IMR-90 (cell line): ENCODE results near the gene BSDC1. TPM values are rescaled to one million over a fixed set of nuclear protein-coding genes. Genes with fewer than 3 reads are reported as not detected.
A peak's percentile ranks its signal among the peaks of the same experiment; 100 is the strongest.

Experiments
- ATAC-seq: fragments of 200-7000 bp; cut with Tn5 transposase; 2 replicates; pipeline ENCODE4 v1.9.1; 2020; ENCODE audit warnings: low read depth, mild to moderate bottlenecking, moderate library complexity
- BruUV-seq: library from RNA; stranded (reverse); fragments of 400-500 nt; replicated peaks from 2 replicates; lab custom pipeline; 2021; lab: Mats Ljungman, UMichigan
- CTCF ChIA-PET: fragments of 300-600 bp; formaldehyde crosslinking; extraction: SDS; loops from one replicate; lab custom pipeline; 2021; ENCODE audit warnings: antibody characterized with exemption; lab: Yijun Ruan, JAX
- POLR2A ChIA-PET: fragments of 300-600 bp; sonication (Branson Sonifier 250); formaldehyde crosslinking; loops from one replicate; lab custom pipeline; 2022; ENCODE audit warnings: antibody characterized with exemption; ENCODE audit not compliant: unreplicated experiment; lab: Charles Lee
- DNase-seq: peaks from one replicate; pipeline ENCODE4 v3.0.0; 2013
- H2AFZ ChIP-seq: replicated peaks from 2 replicates; pipeline ENCODE3; 2013; ENCODE audit warnings: low read length, mild to moderate bottlenecking; ENCODE audit not compliant: poor library complexity
- H2AK5ac ChIP-seq: 2 replicates; pipeline ENCODE4 v1.6.1; 2013; ENCODE audit warnings: low read depth, low read length, inconsistent platforms
- H2AK9ac ChIP-seq: replicated peaks from 2 replicates; pipeline ENCODE3; 2013; ENCODE audit warnings: mild to moderate bottlenecking, low read depth, low read length, moderate library complexity; ENCODE audit not compliant: poor library complexity
- H2BK120ac ChIP-seq: 2 replicates; pipeline ENCODE4 v1.6.1; 2013; ENCODE audit warnings: low read depth, low read length, inconsistent platforms
- H2BK15ac ChIP-seq: 3 replicates; pipeline ENCODE4 v1.6.1; 2013; ENCODE audit warnings: low read depth, low read length, inconsistent platforms
- H2BK20ac ChIP-seq: 2 replicates; pipeline ENCODE4 v1.6.1; 2013; ENCODE audit warnings: low read depth, mild to moderate bottlenecking, inconsistent platforms, low read length, moderate library complexity
- H2BK5ac ChIP-seq: 2 replicates; pipeline ENCODE4 v1.6.1; 2013; ENCODE audit warnings: mild to moderate bottlenecking, low read depth, low read length, inconsistent platforms; ENCODE audit not compliant: poor library complexity, severe bottlenecking
- H3K14ac ChIP-seq: replicated peaks from 2 replicates; pipeline ENCODE4 v1.6.1; 2013; ENCODE audit warnings: low read depth, low read length, inconsistent platforms
- H3K18ac ChIP-seq: 2 replicates; pipeline ENCODE4 v1.6.1; 2013; ENCODE audit warnings: low read depth, low read length, control low read depth
- H3K23ac ChIP-seq: 2 replicates; pipeline ENCODE4 v1.6.1; 2013; ENCODE audit warnings: low read depth, low read length, inconsistent platforms
- H3K27ac ChIP-seq: 2 replicates; pipeline ENCODE4 v1.5.1; 2013; ENCODE audit warnings: mild to moderate bottlenecking, control low read depth, low read length; ENCODE audit not compliant: insufficient read depth
- H3K27me3 ChIP-seq: 2 replicates; pipeline ENCODE4 v1.6.1; 2013; ENCODE audit warnings: low read length; ENCODE audit not compliant: control insufficient read depth, insufficient read depth
- H3K36me3 ChIP-seq: 2 replicates; pipeline ENCODE4 v1.6.1; 2013; ENCODE audit warnings: low read length, mixed read lengths; ENCODE audit not compliant: control insufficient read depth, insufficient read depth
- H3K4ac ChIP-seq: 2 replicates; pipeline ENCODE4 v1.6.1; 2013; ENCODE audit warnings: low read depth, low read length, inconsistent platforms
- H3K4me1 ChIP-seq: 2 replicates; pipeline ENCODE4 v1.6.1; 2013; ENCODE audit warnings: low read length, mixed read lengths; ENCODE audit not compliant: control insufficient read depth, insufficient read depth
- H3K4me2 ChIP-seq: 2 replicates; pipeline ENCODE4 v1.6.1; 2013; ENCODE audit warnings: low read depth, mild to moderate bottlenecking, control low read depth, low read length, moderate library complexity
- H3K4me3 ChIP-seq: 2 replicates; pipeline ENCODE4 v1.5.1; 2013; ENCODE audit warnings: low read depth, mild to moderate bottlenecking, control low read depth, low read length, moderate library complexity; ENCODE audit not compliant: insufficient read depth
- H3K56ac ChIP-seq: 2 replicates; pipeline ENCODE4 v1.6.1; 2013; ENCODE audit warnings: low read length, inconsistent platforms; ENCODE audit not compliant: insufficient read depth; ENCODE audit errors: extremely low read depth
- H3K79me1 ChIP-seq, 2 experiments: 2 replicates each; pipeline ENCODE4 v1.6.1; 2013; ENCODE audit warnings: low read length in 2 of 2, inconsistent platforms in 1 of 2, low read depth in 1 of 2
- H3K9ac ChIP-seq: 2 replicates; pipeline ENCODE4 v1.6.1; 2013; ENCODE audit warnings: low read depth, low read length, control low read depth
- H3K9me1 ChIP-seq: 2 replicates; pipeline ENCODE4 v1.6.1; 2013; ENCODE audit warnings: low read length, inconsistent platforms; ENCODE audit not compliant: insufficient read depth
- H3K9me3 ChIP-seq: 2 replicates; pipeline ENCODE4 v1.6.1; 2013; ENCODE audit warnings: low read length; ENCODE audit not compliant: control insufficient read depth, insufficient read depth
- H4K20me1 ChIP-seq: 2 replicates; pipeline ENCODE4 v1.6.1; 2013; ENCODE audit warnings: low read length, inconsistent platforms; ENCODE audit not compliant: insufficient read depth
- H4K5ac ChIP-seq: 2 replicates; pipeline ENCODE4 v1.6.1; 2013; ENCODE audit warnings: mild to moderate bottlenecking, low read depth, low read length, control low read depth
- H4K8ac ChIP-seq, 2 experiments: 2 replicates each; pipeline ENCODE4 v1.6.1; 2013; ENCODE audit warnings: low read depth in 2 of 2, low read length in 2 of 2, control low read depth in 1 of 2, inconsistent platforms in 1 of 2
- H4K91ac ChIP-seq: 2 replicates; pipeline ENCODE4 v1.6.1; 2013; ENCODE audit warnings: low read depth, low read length, inconsistent platforms; ENCODE audit not compliant: insufficient read depth
- CEBPB ChIP-seq: IDR thresholded peaks from 2 replicates; pipeline ENCODE4 v1.6.1; 2012; ENCODE audit warnings: low read depth, low read length, improper control_type of control experiment
- POLR2A ChIP-seq: IDR thresholded peaks from 2 replicates; pipeline ENCODE4 v1.6.1; 2012; ENCODE audit warnings: mild to moderate bottlenecking, low read depth, low read length
- WGBS, 2 experiments: methylation state at CpG; one replicate each; pipeline versions ENCODE4 v1.1.5 to v1.1.7; 2013; ENCODE audit warnings: missing lambda C conversion rate in 2 of 2; ENCODE audit not compliant: insufficient read length in 1 of 2; ENCODE audit errors: extremely low coverage in 2 of 2; 5-methylcytosine and 5-hydroxymethylcytosine counted together
- dilution Hi-C: fragments of 300-500 bp; cut with HindIII; formaldehyde crosslinking; loops from one replicate; pipeline ENCODE4 v1.14.3; 2018; ENCODE audit warnings: low sequenced_read_pairs; ENCODE audit not compliant: unreplicated experiment
- in situ Hi-C: fragments of 300-500 bp; cut with MboI; formaldehyde crosslinking; loops from 3 replicates; pipeline ENCODE4 v1.14.3; 2019; ENCODE audit warnings: low sequenced_read_pairs, inconsistent platforms, mixed read lengths
- intact Hi-C: fragments of 100-400 bp; cut with micrococcal nuclease; formaldehyde crosslinking; loops from 2 replicates; pipeline ENCODE4 v1.10.0; 2022
- polyA plus RNA-seq, 3 experiments: library from polyadenylated mRNA; depleted of rRNA; stranded (reverse); fragments of >200 nt; gene quantifications; 2 replicates each; pipeline ENCODE4 v1.2.3, GENCODE V29; 2012; ENCODE audit warnings: low replicate concordance in 1 of 3
- total RNA-seq: library from RNA; depleted of rRNA; stranded (reverse); fragments of >200 nt; gene quantifications from 2 replicates; pipeline ENCODE4 v1.2.3, GENCODE V29; 2012

Gene BSDC1
- total and polyA plus RNA-seq, 2 of the 4 experiments (the other 2 are of a cell fraction) = 56.8 to 60.4 TPM

DNA sequence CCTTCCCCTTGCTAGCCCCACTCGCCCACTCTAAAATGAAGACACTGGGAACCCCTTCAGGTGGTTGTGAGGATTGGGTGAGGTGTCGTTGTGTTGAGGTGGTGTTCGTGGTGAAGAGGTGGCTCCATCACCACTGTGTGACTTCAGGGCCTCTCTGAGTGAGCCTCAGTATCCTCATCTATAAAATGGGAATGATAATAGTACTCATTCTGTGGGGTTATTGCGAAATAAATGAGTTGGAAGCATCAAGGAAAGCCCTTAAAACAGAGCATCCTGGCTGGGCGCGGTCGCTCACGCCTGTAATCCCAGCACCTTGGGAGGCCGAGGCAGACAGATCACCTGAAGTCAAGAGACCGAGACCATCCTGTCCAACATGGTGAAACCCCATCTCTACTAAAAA lies 51.5 kb downstream of the BSDC1 start:
- intact Hi-C loops (no loop called here), dilution Hi-C loops (no loop called here), in situ Hi-C loops (no loop called here)
- CTCF ChIA-PET = interaction anchor here (0.6 kb wide), 1 partner anchor 55 kb away, joined by 10 read pairs; no protein-coding TSS in a partner anchor
- Histone ChIP-seq H4K20me1 (no peaks in the 10 kb centered on the region), H2AFZ (no peak overlapping the region), H4K91ac (no peak overlapping the region), H2BK120ac (no peak overlapping the region), H3K14ac (no peak overlapping the region), H3K9me3 (no peaks in the 10 kb centered on the region), H2AK5ac (no peak overlapping the region), H3K9me1 (no peaks in the 10 kb centered on the region; the same call in 1 of the 2 replicates), H4K8ac (no peak overlapping the region), H3K4ac (no peak overlapping the region), H4K5ac (no peak overlapping the region), H3K4me2 (no peak overlapping the region), H3K9ac (no peak overlapping the region), H3K4me3 (no peak overlapping the region), H3K23ac (no peak overlapping the region), H3K79me1 (no peaks in the 10 kb centered on the region; a peak in 1 of 4 replicates), H2AK9ac (no peak overlapping the region), H2BK5ac (no peak overlapping the region), H3K36me3 (no peaks in the 10 kb centered on the region), H3K4me1 (peaks cover 2% of the 10 kb centered on the region; the same call in 1 of the 2 replicates), H3K18ac (no peak overlapping the region), H3K27ac (no peak overlapping the region), H3K56ac (no peak overlapping the region), H2BK20ac (no peak overlapping the region), H2BK15ac (no peak overlapping the region), H3K27me3 (no peaks in the 10 kb centered on the region)
- WGBS, 2 experiments = 81% methylated on average over 3 of the region's 10 CpGs; no CpG with 5 or more reads in 1 of the 2 experiments
- BruUV-seq = no TSS peak
- DNase-seq (no peak), ATAC-seq (no peak)
- POLR2A ChIA-PET = no interaction called here
- no peak for TF ChIP-seq POLR2A
- peak; percentile 85 for TF ChIP-seq CEBPB
